ENCODE data around the gene INPP5J.

DNA sequence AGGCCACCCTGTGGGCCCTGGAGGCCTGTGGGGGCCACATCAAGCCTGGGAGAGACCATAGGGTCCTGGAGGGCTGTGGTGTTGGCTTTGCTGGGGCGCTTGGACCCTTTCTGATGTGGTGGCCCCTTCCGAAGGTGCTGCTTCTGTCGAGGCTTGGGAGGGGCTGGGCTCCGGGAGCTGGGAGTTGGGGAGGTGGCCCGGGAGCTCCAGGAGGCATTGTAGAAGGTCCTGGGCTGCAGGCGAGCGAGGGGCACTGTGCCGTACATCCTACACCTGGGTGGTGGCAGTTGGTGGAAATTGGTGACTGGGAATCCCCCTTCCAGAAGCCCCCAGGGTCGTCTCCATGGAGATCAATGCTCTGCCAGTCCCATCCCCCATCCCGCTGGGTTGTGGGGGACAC is 15.0 kb downstream of the INPP5J start:
- no peak for TF ChIP-seq TARDBP (IDR thresholded peaks at IDR 0.05)
- TF ChIP-seq NFRKB (IDR thresholded peaks at IDR 0.05), result no peak
- TF ChIP-seq ELF4 (IDR thresholded peaks at IDR 0.05), result no peak
- TF ChIP-seq FOXM1 (IDR thresholded peaks at IDR 0.05; ENCODE audit: borderline replicate concordance), result no peak
- no peak for TF ChIP-seq SUZ12 (IDR thresholded peaks at IDR 0.05)
- no peak for TF ChIP-seq CTBP1 (IDR thresholded peaks at IDR 0.05; ENCODE audit: borderline replicate concordance)
- TF ChIP-seq FOXK2 (IDR thresholded peaks at IDR 0.05), result no peak
- TF ChIP-seq L3MBTL2 (conservative IDR thresholded peaks at IDR 0.05), result no peak
- no peak for TF ChIP-seq BHLHE40 (IDR thresholded peaks at IDR 0.05; ENCODE audit: borderline replicate concordance)
- TF ChIP-seq, protein P1, sequence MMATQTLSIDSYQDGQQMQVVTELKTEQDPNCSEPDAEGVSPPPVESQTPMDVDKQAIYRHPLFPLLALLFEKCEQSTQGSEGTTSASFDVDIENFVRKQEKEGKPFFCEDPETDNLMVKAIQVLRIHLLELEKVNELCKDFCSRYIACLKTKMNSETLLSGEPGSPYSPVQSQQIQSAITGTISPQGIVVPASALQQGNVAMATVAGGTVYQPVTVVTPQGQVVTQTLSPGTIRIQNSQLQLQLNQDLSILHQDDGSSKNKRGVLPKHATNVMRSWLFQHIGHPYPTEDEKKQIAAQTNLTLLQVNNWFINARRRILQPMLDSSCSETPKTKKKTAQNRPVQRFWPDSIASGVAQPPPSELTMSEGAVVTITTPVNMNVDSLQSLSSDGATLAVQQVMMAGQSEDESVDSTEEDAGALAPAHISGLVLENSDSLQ (IDR thresholded peaks at IDR 0.05), result no peak
- no peak for TF ChIP-seq SP1 (IDR thresholded peaks at IDR 0.05)
- no peak for TF ChIP-seq HDGF (IDR thresholded peaks at IDR 0.05; ENCODE audit: borderline replicate concordance)
- TF ChIP-seq FOXA1 (IDR thresholded peaks at IDR 0.05), result no peak

Data from HEK293T (cell line).